ENCODE results near the gene DENND1B. TPM values are rescaled to one million over a fixed set of nuclear protein-coding genes. Genes with fewer than 3 reads are reported as not detected.

DENND1B gene
- total RNA-seq, 1 experiment from 2014 or later, result 28.2 TPM

DNA sequence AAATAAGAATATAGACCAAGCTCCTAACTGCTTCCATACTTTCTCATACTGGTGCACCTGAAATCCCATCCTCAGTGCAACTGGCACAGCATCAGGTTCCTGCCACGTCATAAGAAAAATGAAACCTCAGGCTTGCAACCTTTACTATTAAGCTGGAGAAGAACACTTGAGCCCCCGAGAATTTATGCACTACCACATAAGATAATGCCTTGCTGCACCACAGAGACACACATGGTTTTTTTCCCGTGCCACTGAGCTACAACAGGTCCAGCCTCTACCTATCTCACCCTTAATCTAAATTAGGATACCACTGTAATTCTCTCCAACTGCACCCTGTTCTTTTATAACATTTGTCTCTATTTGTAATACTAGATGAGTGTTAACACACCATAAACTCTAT lies 174.5 kb downstream of the DENND1B start:
- H3K4me1 Mint-ChIP-seq (ENCODE audit: low read depth, unreplicated experiment), result no peaks in the 10 kb centered on the region
- H3K4me3 Mint-ChIP-seq (ENCODE audit: low read depth, unreplicated experiment), result no peak overlapping the region
- no TSS peak for BruUV-seq (replicated peaks)
- CTCF ChIA-PET, result no interaction called here
- intact Hi-C loops (cut with micrococcal nuclease; ENCODE audit: unreplicated experiment), result no loop called here
- DNase-seq, result no peak
- no peaks in the 10 kb centered on the region for H3K9me3 Mint-ChIP-seq (ENCODE audit: low read depth, unreplicated experiment)
- H3K36me3 Mint-ChIP-seq (ENCODE audit: insufficient read depth, unreplicated experiment), result no peaks in the 10 kb centered on the region
- H3K27ac Mint-ChIP-seq (ENCODE audit: unreplicated experiment), result no peak overlapping the region
- TF ChIP-seq, protein P1, sequence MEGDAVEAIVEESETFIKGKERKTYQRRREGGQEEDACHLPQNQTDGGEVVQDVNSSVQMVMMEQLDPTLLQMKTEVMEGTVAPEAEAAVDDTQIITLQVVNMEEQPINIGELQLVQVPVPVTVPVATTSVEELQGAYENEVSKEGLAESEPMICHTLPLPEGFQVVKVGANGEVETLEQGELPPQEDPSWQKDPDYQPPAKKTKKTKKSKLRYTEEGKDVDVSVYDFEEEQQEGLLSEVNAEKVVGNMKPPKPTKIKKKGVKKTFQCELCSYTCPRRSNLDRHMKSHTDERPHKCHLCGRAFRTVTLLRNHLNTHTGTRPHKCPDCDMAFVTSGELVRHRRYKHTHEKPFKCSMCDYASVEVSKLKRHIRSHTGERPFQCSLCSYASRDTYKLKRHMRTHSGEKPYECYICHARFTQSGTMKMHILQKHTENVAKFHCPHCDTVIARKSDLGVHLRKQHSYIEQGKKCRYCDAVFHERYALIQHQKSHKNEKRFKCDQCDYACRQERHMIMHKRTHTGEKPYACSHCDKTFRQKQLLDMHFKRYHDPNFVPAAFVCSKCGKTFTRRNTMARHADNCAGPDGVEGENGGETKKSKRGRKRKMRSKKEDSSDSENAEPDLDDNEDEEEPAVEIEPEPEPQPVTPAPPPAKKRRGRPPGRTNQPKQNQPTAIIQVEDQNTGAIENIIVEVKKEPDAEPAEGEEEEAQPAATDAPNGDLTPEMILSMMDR (IDR thresholded peaks at IDR 0.05; ENCODE audit: unreplicated experiment), result no peak
- no peaks in the 10 kb centered on the region for H3K27me3 Mint-ChIP-seq (ENCODE audit: unreplicated experiment)

DNA sequence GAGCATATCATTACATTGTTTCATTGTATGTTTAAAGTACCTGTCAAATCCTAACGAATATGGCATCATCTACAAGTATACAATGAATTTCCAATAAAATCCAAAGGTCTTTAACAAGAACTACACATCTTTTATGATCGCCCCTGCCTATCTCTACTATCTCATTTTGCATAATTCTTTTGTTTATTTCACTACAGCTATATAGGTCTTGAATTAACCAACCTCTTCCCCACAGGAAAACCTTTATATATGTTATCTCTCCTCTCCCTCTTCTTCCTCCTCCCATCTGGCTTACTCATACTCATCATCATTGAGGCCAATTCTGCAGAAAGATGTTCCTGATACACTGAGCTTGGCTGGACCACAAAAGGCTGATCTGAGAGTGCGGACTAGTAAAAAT lies 175.5 kb downstream of the DENND1B start:
- no peak for DNase-seq
- H3K36me3 Mint-ChIP-seq (ENCODE audit: insufficient read depth, unreplicated experiment), result no peaks in the 10 kb centered on the region
- intact Hi-C loops (cut with micrococcal nuclease; ENCODE audit: unreplicated experiment), result no loop called here
- BruUV-seq (replicated peaks), result no TSS peak
- TF ChIP-seq, protein P1 (IDR thresholded peaks at IDR 0.05; ENCODE audit: unreplicated experiment), result no peak
- no peak overlapping the region for H3K27ac Mint-ChIP-seq (ENCODE audit: unreplicated experiment)
- H3K4me1 Mint-ChIP-seq (ENCODE audit: low read depth, unreplicated experiment), result no peaks in the 10 kb centered on the region
- CTCF ChIA-PET, result no interaction called here
- no peaks in the 10 kb centered on the region for H3K27me3 Mint-ChIP-seq (ENCODE audit: unreplicated experiment)
- H3K9me3 Mint-ChIP-seq (ENCODE audit: low read depth, unreplicated experiment), result no peaks in the 10 kb centered on the region
- no peak overlapping the region for H3K4me3 Mint-ChIP-seq (ENCODE audit: low read depth, unreplicated experiment)

DNA sequence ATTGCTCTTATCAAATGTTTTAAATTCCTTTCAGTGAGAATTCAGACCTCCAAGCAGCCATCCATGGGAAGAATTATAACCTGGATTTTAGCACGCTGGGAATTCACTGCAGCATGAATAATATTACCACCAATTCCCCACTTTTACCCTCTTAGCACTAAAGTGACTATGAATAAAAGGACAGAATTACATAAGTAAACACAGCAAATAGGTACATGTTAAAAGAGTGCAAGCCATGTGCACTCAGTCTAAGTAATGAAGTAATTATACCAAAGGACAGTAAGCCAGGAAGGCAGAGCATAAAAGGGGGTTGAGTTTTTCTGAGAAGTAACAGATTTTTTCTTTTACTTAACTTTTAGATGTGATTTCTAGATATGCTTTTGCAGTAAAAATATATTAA lies 176.3 kb downstream of the DENND1B start:
- intact Hi-C loops (cut with micrococcal nuclease; ENCODE audit: unreplicated experiment), result no loop called here
- CTCF ChIA-PET, result no interaction called here
- Mint-ChIP-seq H3K4me1 (ENCODE audit: low read depth, unreplicated experiment) (no peaks in the 10 kb centered on the region), H3K9me3 (ENCODE audit: low read depth, unreplicated experiment) (no peaks in the 10 kb centered on the region), H3K27me3 (ENCODE audit: unreplicated experiment) (no peaks in the 10 kb centered on the region), H3K27ac (ENCODE audit: unreplicated experiment) (no peak overlapping the region), H3K36me3 (ENCODE audit: insufficient read depth, unreplicated experiment) (no peaks in the 10 kb centered on the region), H3K4me3 (ENCODE audit: low read depth, unreplicated experiment) (no peak overlapping the region)
- DNase-seq, result no peak
- no TSS peak for BruUV-seq (replicated peaks)
- TF ChIP-seq, protein P1 (IDR thresholded peaks at IDR 0.05; ENCODE audit: unreplicated experiment), result no peak

DNA sequence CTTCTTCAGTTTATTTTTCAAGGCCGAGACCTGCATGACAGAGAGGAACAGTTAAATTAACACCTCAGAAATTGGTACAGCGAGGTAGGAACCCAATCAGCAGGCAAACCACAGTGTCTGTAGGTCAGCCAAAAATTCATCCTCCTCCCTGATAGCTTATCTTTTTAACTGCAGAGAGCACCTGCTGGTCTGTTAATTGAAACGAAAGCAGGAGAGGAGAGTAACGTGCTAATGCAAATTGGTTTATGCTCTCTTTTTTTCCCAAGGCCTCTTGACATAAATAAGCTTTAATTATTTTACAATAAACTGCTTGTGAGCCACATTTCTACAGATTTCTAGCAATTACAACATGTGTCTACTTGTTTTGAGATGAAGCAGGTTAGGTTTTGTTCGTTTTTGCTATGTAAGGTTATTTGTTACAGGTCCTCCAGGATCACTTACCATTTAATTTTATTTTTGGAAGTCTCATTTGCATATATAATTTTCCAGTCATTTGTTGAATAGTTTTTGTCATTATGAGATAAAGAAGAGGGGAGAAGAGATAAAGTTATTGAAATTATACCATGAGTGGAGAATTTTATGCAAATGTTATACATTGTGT lies 179.9 kb downstream of the DENND1B start:
- CTCF ChIA-PET, result no interaction called here
- TF ChIP-seq, protein P1 (IDR thresholded peaks at IDR 0.05; ENCODE audit: unreplicated experiment), result no peak
- no peaks in the 10 kb centered on the region for H3K9me3 Mint-ChIP-seq (ENCODE audit: low read depth, unreplicated experiment)
- no TSS peak for BruUV-seq (replicated peaks)
- no peaks in the 10 kb centered on the region for H3K4me1 Mint-ChIP-seq (ENCODE audit: low read depth, unreplicated experiment)
- H3K27ac Mint-ChIP-seq (ENCODE audit: unreplicated experiment), result no peak overlapping the region
- H3K27me3 Mint-ChIP-seq (ENCODE audit: unreplicated experiment), result no peaks in the 10 kb centered on the region
- H3K4me3 Mint-ChIP-seq (ENCODE audit: low read depth, unreplicated experiment), result no peak overlapping the region
- intact Hi-C loops (cut with micrococcal nuclease; ENCODE audit: unreplicated experiment), result no loop called here
- H3K36me3 Mint-ChIP-seq (ENCODE audit: insufficient read depth, unreplicated experiment), result no peaks in the 10 kb centered on the region
- no peak for DNase-seq

All from Calu3 (cell line).